ENCODE results near the gene UBE2D3.

DNA sequence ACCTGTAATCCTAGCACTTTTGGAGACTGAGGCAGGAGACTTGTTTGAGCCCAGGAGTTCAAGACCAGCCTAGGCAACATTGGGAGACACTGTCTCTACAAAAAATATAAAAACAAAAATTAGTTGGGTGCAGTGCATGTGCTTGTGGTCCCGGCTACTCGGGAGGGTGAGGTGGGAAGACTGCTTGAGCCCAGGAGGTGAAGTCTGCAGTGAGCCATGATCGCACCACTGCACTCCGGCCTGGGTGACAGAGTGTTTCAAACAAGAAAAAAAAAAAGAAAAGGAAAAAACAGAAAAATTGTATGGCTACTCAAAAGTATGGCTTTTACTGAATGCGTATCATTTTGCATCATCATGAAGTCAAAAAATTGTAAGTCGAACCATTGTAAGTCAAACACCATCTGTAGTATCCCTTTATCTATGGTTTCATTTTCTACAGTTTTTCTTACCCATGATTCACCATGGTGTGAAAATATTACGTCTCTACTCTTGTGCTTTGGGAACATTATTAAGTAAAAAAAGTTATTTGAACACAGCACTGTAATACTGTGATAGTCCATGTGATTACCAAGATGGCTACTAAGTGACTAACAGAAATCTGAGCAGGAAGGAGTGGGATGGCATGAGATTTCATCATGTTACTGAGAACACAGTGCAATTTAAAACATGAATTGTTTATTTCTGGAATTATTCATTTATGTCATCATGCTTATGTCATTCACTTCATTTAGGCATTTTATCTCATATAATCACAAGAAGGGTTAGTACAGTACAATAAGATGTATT is 40.1 kb downstream of the UBE2D3 start:
- TF ChIP-seq EZH2 (IDR thresholded peaks at IDR 0.05; ENCODE audit: insufficient read depth, poor library complexity, severe bottlenecking): no peak
- no peak for TF ChIP-seq EZH2phosphoT487 (IDR thresholded peaks at IDR 0.05; ENCODE audit: insufficient read depth, low read depth)
